GM13977 (cell line): ENCODE data around the gene OR2M5.

ENCODE experiments used
- DNase-seq: peaks from one replicate; pipeline ENCODE4 v3.0.0; 2012; ENCODE audit warnings: low spot score
- in situ Hi-C: fragments of 300-500 bp; cut with MboI; formaldehyde crosslinking; loops from one replicate; pipeline ENCODE4 v1.12.0; 2022; ENCODE audit warnings: low sequenced_read_pairs, low pct_unique_long_range_greater_than_20kb, mixed read lengths, inconsistent platforms; ENCODE audit not compliant: unreplicated experiment
- TF ChIP-seq, protein P1 (sequence below): IDR thresholded peaks from 2 replicates; pipeline ENCODE4 v1.5.1; 2012; ENCODE audit warnings: mild to moderate bottlenecking, control low read depth; ENCODE audit not compliant: insufficient read depth; ENCODE audit errors: extremely low read depth, missing control alignments

OR2M5 gene, protein sequence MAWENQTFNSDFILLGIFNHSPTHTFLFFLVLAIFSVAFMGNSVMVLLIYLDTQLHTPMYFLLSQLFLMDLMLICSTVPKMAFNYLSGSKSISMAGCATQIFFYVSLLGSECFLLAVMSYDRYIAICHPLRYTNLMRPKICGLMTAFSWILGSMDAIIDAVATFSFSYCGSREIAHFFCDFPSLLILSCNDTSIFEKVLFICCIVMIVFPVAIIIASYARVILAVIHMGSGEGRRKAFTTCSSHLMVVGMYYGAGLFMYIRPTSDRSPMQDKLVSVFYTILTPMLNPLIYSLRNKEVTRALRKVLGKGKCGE

DNA sequence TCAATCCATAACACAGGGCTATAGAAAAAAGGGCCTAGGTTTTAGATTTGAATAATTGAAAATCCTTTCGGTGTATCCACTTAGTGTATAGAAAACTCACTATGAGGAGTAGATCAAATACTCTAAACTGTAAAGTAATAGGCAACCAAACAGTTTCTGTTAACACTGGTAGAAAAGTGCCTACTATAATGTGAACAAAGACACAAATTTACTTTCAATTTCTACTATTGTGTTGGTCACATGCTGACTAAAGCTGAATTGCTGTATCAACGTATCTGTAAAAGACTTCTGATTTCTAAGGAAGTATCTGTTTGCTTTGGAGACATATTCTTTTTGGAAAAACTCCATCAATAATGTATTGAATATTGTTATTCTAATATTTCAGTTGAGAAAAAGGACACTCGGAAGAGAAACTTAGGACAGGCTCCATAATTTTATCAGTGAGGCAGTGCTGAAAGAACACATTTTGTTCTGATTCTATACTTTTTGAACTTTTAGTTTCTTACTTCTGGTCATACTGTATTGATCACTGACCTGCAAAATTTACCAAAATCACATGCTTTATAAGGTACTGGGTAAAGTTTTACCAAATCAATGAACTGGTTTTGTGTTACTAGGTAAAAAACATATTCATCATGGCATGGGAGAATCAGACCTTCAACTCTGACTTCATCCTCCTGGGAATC, at the start of gene OR2M5:
Gene OR2M5, plus strand, starts transcription at position 636 of the 686 bp plus-strand sequence. Its CDS starts 0 bp downstream, at position 636.
- TF ChIP-seq, protein P1, sequence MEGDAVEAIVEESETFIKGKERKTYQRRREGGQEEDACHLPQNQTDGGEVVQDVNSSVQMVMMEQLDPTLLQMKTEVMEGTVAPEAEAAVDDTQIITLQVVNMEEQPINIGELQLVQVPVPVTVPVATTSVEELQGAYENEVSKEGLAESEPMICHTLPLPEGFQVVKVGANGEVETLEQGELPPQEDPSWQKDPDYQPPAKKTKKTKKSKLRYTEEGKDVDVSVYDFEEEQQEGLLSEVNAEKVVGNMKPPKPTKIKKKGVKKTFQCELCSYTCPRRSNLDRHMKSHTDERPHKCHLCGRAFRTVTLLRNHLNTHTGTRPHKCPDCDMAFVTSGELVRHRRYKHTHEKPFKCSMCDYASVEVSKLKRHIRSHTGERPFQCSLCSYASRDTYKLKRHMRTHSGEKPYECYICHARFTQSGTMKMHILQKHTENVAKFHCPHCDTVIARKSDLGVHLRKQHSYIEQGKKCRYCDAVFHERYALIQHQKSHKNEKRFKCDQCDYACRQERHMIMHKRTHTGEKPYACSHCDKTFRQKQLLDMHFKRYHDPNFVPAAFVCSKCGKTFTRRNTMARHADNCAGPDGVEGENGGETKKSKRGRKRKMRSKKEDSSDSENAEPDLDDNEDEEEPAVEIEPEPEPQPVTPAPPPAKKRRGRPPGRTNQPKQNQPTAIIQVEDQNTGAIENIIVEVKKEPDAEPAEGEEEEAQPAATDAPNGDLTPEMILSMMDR: no peak
- in situ Hi-C loops: no loop called here
- no peak for DNase-seq

- no peak for DNase-seq
- TF ChIP-seq, protein P1: no peak
- in situ Hi-C loops: no loop called here
These were observed 46.4 kb upstream of the OR2M5 start for GRCh38 chr1:248098529-248098928.

DNA sequence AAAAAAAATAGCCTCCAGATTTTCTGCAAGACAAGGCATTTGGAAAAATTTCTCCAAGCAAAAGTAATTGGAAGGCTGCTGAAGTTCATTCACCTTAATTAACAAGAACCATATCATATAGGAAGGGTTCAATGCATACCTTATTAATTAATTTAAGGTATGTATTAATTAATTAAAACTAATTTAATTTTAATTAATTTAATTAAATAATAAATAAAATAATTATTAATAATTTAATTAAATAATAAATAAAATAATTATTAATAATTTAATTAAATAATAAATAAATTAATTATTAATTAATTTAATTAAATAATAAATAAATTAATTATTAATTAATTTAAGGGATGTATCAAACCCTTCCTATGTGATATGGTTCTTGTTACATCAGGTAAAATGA, 42.1 kb upstream of the OR2M5 start:
- TF ChIP-seq, protein P1: no peak
- in situ Hi-C loops: no loop called here
- no peak for DNase-seq

DNA sequence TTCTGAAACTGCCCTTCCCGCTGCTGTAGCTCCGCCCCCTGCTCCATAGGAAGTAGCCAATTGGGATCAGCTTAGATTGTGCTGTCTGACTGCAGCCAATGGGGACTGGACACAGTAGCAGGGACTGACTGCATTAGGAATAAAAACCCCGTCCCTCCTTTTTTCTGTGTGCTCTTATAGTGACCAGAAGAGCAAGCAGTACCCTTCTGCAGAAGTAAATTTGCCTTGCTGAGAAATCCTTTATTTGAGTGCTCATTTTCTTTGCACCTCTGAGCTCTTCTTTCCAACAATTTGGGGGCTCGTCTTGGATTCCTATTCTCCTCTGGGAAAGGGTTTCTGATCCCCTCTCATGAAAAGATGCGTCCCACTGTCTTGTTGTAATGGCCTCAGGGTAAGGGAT, 33.8 kb upstream of the OR2M5 start:
- no peak for DNase-seq
- TF ChIP-seq, protein P1: no peak
- in situ Hi-C loops: no loop called here

DNA sequence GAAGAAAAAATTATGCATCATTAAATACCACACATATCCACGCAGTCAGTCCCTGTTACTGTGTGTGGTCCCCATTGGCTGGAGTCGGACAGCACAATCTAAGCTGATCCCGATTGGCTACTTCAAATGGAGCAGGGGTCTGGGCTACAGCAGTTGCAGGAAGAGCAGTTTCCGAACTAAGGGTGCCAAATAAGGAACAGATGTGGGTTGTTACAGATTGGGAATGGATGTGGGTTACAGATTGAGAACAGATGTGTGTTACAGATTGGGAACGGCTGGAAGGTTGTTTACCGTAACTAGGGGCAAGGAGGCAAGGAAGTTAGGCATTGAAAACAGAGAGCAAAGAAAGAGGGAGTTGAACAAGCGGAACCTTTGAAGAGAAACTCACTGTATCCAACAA, 30.1 kb upstream of the OR2M5 start:
- in situ Hi-C loops: no loop called here
- TF ChIP-seq, protein P1: no peak
- no peak for DNase-seq

- in situ Hi-C loops: no loop called here
- DNase-seq: no peak
- TF ChIP-seq, protein P1: no peak
These were observed 17.3 kb upstream of the OR2M5 start for GRCh38 chr1:248127653-248128052.
